Stimulated activated CD8-positive, alpha-beta memory T cell treated with anti-CD3 and anti-CD28 coated beads, Interleukin-7, amount 100 ng/mL, for 24 hours (primary cell): ENCODE measurements around the gene PDCD1.
"Not testable (repeated sequence)": the region's sequence is repeated elsewhere in the genome, so short reads cannot be mapped to it uniquely, and the experiment has no call there.

ENCODE experiments used
- DNase-seq: peaks from one replicate; pipeline ENCODE4 v3.0.0-alpha.2; 2020; ENCODE audit warnings: low read depth

PDCD1 gene

GRCh38 chr2:241812730-241813643 is 45.7 kb downstream of the PDCD1 start:
- DNase-seq = no peak

DNA sequence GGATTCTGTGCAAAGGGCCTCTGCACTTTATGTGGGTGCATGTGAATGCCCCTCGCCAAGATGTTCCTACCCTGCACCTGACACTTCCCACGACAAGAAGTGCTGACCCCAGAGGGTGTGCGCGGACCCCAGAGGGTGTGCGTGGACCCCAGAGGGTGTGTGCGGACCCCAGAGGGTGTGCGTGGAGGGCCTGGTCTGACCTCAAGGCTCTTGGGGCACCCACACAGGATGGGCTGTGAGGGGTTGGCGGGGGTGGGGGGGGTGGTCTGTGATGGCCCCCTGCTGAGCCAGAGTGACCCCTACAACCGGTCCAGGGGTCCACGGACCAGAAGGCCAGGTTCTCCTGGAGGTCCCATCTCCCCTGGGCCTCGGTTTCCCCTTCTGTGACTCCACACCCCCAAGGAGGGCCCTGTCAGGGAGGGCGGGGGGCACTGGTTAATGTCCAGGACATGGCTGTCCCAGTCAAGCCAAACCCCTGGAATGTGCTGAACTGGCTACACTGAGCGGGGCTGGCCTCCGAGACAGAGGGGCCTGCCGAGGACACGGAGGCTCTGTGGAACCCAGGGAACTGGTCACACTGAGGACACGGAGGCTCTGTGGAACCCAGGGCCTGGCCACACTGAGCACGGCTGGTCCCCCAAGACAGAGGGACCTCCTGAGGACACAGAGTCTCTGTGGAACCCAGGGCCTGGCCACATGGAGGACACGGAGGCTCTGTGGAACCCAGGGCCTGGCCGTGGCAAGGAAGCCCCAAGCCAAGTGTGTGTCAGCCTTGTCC is 46.6 kb downstream of the PDCD1 start:
- DNase-seq = no peak

DNA sequence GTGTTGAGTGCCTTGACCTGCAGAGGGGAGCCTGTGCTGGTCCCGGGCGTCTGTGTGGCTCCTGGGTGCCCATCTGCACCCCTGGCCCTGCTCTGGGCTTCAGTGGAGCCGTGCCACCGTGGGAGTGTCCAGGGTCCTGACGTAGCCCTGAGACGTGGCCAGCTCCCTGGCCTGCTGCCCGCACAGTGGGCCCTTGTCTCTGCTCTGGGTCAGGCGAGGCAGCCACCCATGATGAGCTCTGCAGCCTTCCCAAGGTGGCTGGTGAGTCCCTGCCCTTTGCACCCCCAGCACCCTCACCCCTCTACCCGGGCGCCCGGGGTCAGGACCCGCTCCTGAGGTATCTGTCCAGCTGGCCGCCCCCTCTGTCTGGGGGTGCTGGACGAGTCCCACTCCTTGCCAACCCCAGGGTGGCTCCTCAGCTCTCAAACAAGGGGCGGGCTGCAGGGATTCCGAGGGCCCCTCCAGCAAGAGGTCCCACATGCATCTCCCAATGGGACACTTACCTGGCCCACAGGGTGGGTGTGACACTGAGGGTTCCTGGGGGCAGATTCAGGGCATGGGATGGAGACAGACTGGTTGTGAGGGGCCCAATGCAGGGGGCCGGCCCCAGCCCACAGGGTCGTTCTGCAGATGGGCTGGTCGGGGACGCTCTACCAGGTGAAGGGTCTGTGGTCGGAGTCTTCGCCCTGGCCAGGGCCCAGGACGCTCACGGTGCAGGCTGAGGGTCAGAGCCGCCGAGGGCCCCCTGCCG is 47.3 kb downstream of the PDCD1 start:
- DNase-seq = no peak

- no peak for DNase-seq
Observed at GRCh38 chr2:241810307-241811200, 48.1 kb downstream of the PDCD1 start.

DNA sequence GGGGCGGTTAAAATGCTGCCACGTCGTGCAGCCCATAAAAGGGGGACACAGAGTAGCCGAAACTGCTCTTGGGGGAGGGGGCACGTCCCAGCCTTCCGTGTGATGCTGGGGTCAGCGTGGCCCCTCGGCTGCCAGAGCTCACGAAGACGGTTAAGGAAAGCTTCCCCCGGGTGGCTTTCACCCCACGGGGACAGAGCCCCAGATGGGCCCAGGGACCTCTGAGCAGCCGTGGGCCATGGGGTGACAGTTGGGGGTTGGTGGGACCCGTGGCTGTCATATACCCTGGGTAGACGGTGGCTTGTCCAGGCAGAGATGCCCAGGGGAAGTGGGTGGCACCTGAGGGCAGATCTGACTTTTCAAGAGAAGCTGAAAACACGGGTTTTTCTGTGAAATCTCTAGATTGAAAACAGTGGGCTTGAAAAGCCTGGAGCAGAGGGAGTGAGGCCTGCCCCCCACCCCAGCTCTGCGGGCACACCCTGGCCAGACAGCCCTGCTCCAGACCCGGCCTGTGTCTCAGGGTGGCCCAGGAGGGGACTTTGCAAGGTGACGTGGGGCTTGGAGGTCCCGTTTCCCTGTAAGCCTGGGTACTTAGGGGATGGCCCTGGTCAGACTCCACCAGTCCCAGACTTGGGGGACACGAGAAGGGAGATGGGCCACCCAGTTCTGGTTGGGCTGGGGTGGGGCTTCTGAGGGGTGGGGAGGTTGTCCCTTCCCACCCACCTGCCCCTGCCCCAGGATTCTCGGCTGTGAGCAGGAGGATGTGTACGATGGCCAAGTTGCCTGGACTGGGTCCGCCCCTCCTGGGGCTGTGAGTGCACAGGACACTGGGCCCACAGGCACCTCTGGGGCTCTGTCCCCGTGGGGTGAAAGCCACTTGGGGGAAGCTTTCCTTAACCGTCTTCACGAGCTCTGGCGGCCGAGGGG is 49.0 kb downstream of the PDCD1 start:
- DNase-seq = no peak

GRCh38 chr2:241808721-241809382 is 49.8 kb downstream of the PDCD1 start, which contains the start of gene NEU4:
TSS of gene NEU4 (plus strand) at chr2:241809193. CDS start at chr2:241814485, 5,292 bp downstream.
- DNase-seq = no peak

DNA sequence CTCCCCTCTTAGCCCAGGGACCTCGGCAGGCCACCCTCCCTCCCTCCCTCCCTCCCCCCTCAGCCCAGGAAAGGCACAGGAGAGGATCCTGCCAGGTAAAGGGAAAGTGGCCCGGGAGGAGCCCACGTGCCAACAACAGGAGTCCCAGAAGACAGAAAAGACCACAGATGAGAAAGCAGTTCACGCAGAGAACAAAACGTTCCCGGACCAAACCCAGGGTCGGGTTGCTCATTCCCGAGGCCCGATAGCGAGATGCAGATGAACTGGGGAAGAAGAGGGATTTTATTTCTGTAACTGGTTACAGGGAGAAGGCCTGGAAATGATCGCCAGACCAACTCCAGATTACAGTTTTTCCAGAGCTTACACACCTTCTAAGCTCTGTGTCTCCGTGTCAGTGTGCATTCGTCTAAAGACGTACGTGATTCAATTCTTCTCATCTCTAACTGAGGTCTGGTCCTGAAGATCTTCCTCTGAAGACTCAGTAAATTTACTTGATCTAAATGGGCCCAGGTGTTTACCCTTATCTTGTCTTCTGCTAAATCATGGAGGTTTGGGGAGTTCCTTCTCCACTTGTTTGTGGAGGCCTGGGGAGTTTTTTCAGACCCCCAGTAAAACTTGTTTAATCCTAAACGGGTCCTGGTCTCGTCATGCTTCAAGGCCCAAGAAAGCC is 50.5 kb downstream of the PDCD1 start:
- no peak for DNase-seq

DNA sequence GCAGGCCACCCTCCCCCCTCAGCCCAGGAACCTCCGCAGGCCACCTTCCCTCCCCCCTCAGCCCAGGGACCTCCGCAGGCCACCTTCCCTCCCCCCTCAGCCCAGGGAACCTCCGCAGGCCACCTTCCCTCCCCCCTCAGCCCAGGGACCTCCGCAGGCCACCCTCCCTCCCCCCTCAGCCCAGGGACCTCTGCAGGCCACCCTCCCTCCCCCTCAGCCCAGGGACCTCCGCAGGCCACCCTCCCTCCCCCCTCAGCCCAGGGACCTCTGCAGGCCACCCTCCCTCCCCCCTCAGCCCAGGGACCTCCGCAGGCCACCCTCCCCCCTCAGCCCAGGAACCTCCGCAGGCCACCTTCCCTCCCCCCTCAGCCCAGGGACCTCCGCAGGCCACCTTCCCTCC is 52.5 kb downstream of the PDCD1 start:
- not testable (repeated sequence) for DNase-seq

DNA sequence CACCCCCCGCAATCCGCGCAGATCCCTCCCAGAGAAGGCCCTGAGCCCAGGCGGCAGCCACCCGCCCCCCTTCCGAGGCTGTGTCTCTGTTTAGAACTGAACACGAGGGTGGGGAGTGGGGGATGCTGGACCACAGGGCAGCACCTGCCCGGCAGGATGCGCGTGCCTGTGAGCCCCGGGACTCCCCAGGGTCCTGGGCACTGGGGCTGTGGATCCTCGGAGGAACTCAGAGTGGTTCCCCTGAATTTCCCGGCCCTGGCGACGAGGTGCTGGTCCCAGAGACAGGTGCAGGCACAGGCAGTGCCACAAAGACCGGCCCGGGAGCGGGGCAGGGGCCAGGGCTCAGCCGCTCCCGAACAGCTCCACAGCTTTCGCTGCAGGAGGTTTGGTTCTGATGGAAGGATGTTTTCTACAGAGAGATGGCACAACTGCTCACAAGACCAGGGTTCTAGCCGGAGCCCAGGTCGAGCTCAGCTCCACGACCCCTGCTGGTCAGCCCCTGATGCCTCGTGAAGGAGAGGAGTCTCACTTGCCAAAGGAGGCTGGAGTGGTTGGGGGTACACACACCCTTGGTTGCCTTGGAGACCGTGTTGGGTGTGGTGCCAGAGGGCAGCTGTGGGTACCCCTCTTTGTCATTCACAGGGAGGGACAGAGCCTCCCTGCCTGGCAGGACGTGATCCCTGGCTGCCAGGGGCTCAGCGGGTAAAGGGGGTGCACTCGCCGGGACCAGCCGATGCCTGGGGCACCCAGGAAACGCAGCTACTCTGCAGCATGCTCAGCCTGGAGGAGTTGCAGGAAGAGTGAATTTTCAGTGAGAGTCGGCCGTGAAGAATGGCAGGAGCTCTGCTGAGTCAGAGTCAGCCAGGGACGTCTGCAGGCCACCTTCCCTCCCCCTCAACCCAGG is 54.1 kb downstream of the PDCD1 start:
- DNase-seq = no peak

GRCh38 chr2:241803387-241804325 is 55.0 kb downstream of the PDCD1 start:
- DNase-seq = no peak

- no peak for DNase-seq
Observed at GRCh38 chr2:241802421-241803318, 56.0 kb downstream of the PDCD1 start.

- no peak for DNase-seq
Observed at GRCh38 chr2:241801611-241802420, 56.9 kb downstream of the PDCD1 start.

- DNase-seq = not testable (repeated sequence)
Observed at GRCh38 chr2:241800198-241800903, 58.3 kb downstream of the PDCD1 start.
